GM18951 (cell line): ENCODE results near the gene KIAA0586.
A peak's percentile ranks its signal among the peaks of the same experiment; 100 is the strongest.

ENCODE experiments used
- POLR2A ChIP-seq: IDR thresholded peaks from 4 replicates; pipeline ENCODE4 v1.6.1; 2011; ENCODE audit warnings: mild to moderate bottlenecking; ENCODE audit not compliant: insufficient read length, insufficient read depth; ENCODE audit errors: extremely low read depth
- in situ Hi-C: fragments of 300-500 bp; cut with MboI; formaldehyde crosslinking; loops from one replicate; pipeline ENCODE4 v1.12.0; 2022; ENCODE audit warnings: low sequenced_read_pairs, mixed read lengths, inconsistent platforms; ENCODE audit not compliant: unreplicated experiment

The KIAA0586 gene

DNA sequence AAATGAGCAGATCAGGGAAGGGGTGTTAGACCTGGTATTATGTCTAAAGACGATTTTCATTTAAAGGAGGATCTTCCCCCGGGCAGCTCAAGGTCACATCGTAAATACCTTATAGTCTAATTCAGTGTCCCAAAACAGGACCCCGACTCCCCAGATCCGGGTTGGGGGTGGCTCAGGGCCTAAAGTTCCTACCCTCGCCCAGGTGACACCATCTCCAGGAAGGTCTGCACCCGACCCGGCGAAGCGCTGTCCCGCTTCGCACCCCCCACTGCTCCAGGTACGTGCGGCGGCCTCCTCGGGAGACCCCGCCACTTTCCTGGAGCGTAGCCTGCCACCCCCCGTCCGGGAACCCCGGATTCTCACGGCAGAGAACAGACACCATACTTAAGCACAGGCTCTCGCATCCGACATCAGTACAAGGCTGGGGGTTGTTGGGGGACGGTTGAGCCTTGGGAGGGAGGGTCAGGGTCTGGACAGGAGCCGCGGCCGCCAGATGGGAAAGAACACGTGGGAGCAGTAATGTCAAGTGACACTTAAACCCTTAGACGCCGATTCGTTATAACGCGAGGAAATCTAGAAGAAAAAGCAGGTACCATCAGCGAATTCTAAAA is 744 bp upstream of the KIAA0586 start:
- TF ChIP-seq POLR2A, result peak; percentile 56
- in situ Hi-C loops, result no loop called here

DNA sequence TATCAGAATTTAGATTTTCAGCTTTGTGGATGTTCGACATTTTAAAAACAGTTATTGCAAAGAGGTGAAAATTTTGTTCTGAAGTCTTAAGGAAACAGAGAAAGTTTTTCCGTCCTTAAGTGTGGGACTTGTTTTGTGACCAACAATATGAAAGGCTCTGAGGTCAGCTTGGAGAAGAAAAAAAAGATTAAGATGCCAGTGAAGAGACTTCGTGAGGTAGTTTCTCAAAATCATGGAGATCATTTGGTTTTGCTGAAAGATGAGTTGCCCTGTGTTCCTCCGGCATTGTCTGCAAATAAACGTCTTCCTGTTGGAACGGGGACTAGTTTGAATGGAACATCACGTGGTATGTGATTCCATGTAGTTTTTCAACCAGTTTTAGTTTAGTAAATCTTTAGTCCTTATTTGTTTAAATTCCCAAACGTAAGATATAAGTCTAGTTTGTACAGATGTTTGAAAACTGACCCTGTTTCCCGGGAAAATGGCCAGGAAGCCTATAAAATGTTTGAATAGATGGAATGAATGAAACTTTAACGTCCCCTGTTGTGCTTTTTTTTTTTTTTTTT is 682 bp downstream of the KIAA0586 start:
- TF ChIP-seq POLR2A, result no peak
- in situ Hi-C loops, result no loop called here

DNA sequence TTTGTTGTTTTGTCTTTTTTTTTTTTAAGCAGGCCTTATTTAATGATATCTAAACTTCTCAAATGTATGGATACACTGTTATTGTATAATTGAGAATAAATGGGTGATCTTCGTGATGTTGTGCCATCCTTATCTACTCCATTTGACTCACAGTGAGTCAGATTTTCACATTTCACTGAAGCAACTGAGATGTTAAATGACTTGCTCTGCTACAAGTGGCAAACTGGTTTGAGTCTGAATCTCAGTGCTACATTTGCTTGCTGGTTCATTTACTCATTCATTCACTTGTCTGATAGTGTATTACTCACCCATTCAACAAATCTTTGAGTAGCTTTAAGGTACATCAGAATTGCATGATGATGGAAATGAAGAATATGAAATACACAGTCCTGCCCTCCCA is 2.6 kb downstream of the KIAA0586 start:
- no peak for TF ChIP-seq POLR2A
- in situ Hi-C loops, result no loop called here

DNA sequence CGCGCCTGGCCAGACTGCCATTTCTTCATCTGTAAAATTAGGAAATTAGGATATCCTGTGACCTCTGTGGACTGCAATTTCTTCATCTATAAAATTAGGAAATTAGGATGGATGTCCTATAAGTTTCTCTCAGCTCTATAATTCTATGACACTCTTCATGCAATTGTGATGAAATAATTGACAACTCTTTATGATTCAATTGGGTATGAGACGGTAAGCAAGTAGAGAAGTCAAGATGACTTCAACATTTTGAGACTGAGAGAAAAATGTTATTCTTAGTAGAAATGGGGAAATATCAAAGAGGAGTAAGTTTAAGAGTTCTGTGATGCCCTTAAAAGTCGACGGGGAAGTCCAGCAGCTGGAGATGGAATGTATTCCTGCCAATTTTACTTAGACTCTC is 12.0 kb downstream of the KIAA0586 start:
- TF ChIP-seq POLR2A, result no peak
- in situ Hi-C loops, result no loop called here

DNA sequence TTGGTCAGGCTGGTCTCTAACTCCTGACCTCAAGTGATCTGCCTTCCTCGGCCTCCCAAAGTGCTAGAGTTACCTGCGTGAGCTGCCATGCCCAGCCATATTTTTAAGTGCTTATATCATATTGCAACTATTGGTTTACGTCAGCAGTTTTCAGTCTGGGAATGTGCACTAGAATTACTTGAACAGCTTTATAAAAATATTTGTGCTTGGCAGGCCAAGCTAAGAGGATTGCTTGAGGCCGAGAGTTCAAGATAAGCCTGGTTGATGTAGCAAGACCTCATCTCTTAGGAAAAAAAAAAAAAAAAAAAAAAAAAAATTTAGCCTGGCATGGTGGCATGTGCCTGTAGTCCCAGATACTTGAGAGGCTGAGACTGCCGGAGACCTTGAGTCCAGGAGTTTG is 17.1 kb downstream of the KIAA0586 start:
- in situ Hi-C loops, result no loop called here
- TF ChIP-seq POLR2A, result no peak

DNA sequence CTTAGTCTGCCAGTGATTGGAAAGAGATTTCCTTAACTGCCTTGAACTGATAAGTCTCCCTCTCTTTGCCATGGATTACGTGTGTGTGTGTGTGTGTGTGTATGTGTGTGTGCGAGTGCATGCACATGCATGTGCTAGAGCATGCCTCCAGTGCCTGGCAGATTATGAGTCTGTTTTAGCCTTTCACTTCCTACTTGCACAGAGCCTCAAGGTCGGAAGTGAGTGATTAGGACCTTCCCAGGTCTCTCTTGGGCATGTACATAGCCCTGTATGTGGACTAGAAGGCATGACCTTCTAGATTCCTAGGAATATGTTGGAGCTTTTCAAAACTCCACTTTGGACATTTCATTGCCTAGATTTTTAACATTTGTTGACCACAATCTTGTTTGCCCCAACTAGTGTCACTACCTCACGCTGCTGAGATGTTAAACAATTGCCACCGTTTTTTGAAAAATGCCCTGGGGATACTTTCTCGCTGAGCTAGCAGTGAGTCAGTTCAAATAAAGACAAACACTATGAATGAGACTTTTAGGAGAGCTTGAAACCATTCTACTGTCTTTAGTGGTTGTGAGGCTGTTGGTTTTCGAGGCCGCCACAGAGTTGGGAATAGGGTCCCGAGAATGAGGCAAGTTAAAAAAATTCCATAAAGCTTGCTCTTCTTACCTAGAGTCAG is 28.2 kb downstream of the KIAA0586 start:
- in situ Hi-C loops, result no loop called here
- no peak for TF ChIP-seq POLR2A

DNA sequence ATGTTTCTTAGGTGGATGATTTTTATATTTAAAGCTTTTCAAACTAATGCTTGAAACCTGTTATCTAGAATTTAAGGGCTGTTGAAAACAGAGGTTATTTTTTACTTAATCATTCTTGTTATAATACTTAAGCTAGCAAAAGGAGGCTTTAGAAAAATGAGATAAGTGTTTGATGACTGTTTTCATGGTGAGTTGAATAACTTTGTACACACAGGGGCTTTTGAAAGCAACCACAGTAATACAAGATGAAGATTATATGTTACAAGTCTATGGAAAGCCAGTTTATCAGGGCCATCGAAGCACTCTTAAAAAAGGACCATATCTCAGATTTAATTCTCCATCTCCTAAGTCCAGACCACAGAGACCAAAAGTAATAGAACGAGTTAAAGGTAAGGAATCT is 33.3 kb downstream of the KIAA0586 start:
- in situ Hi-C loops, result no loop called here
- no peak for TF ChIP-seq POLR2A

DNA sequence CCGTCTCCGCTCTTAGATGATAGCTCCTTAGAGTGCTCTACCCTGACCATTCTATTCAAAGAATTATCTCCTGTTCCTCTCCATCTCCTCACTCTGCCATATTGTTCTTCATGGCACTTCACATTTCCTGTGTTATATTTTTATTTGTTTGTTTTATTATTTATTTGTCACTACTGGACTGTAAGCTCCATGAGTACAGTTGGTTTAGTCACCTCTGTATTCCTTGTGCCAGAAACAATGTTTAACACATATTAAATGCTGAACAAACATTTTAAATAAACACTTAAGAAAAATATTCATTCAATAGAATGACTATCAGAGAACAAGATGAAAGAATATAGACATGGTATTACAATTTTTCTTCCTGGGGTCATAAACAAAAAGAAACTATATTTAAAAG is 35.6 kb downstream of the KIAA0586 start:
- in situ Hi-C loops, result no loop called here
- TF ChIP-seq POLR2A, result no peak

DNA sequence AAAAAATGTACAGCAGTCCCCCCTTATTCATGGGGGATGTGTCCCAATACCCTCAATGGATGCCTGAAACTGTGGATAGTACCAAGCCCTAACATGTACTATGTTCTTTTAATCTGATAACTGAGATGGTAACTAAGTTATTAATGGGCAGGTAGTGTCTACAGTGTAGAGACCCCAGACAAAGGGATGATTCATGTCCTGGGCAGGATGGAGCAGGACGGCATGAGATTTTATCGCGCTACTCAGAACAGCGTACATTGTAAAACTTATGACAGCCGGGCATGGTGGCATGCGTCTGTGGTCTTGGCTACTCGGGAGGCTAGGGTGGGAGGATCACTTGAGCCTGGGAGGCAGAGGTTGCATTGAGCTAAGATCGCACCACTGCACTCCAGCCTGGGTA is 37.1 kb downstream of the KIAA0586 start:
- in situ Hi-C loops, result no loop called here
- TF ChIP-seq POLR2A, result no peak

DNA sequence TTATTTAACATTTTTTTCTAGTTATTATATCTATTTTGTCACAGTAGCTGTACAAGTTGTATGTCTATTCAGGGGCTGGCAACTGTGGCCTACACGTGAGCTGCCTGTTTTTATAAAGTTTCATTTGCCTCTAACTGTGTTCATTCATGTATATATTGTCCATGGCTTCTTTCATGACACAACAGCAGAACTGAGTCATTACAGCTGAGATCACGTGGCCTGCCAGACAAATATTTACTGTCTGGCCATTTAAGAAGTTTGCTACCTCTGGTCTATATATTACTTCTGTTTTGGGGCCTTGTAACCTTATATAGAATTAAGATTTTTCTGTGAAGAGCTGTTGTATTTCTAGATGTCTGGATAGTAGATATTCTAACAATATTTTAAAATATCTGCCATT is 37.9 kb downstream of the KIAA0586 start:
- no peak for TF ChIP-seq POLR2A
- in situ Hi-C loops, result no loop called here

DNA sequence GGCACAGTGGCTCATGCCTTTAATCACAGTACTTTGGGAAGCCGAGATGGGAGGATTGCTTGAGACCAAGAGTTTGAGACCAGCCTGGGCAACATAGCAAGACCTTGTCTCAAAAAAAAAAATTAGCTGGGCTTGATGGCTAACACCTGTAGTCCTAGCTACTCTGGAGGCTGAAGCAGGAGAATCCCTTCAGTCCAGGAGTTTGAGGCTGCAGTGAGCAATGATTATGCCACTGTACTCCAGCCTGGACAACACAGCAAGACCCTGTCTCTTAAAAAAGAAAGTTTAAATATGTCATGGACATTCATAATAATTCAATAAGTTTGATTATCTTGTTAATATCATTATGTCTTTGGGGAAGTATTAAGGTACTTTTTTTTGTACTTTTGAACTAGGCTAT is 38.9 kb downstream of the KIAA0586 start:
- in situ Hi-C loops, result no loop called here
- TF ChIP-seq POLR2A, result no peak

DNA sequence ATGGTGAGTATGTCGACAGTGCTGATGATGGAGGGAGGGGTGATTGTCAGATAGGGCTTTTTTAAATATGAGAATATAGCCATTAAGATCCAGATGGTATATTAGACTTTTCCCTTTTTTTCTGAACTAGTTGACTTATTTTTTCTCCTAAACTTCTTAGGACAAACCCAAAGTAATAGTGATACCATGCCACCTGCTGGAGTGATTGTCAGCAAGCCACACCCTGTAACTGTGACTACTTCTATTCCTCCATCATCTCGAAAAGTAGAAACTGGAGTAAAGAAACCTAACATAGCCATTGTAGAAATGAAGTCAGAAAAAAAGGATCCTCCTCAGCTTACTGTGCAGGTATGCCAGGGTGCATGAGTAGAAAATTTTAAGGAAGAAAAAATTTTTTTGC is 40.1 kb downstream of the KIAA0586 start:
- no peak for TF ChIP-seq POLR2A
- in situ Hi-C loops, result no loop called here

DNA sequence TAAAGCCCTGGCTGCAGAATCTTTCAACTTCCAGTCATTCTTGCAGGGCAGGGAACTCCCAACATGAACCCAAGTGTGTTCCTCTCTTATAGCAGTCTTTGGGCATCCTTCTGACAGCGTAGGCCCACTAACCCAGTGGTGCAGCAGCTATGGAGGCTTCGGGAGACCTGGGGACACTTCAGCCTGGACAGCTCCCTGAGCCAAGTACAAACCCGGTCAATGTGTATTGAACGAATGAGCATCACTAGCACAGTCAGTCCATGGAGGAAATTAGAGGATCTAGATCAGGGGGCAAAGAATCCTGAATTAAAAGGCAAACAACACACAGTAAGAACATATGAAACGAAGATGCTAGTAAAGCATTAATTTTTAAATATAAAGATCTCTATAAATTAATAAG is 41.8 kb downstream of the KIAA0586 start:
- in situ Hi-C loops, result no loop called here
- no peak for TF ChIP-seq POLR2A

DNA sequence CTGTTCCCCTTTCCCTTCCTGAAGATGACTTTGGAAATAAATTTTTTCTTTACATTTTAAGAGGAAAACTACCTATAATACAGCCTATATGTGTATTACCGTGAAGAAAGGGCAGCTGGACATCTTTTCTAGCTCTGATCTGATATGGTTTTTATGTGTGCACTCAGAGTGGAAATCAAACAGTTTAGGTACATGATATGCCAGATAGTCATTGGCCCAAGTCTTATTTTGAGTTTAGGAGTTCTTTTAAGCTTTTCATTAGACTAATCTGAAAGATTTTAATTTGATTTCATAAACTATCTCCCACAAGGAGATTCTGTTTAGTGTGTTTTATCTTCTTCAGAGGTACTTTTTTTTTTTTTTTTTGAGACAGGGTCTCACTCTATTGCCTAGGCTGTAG is 48.8 kb downstream of the KIAA0586 start:
- in situ Hi-C loops, result loop anchor here (25.0 kb wide), 1 partner anchor 961 kb away; no protein-coding TSS in a partner anchor
- TF ChIP-seq POLR2A, result no peak

DNA sequence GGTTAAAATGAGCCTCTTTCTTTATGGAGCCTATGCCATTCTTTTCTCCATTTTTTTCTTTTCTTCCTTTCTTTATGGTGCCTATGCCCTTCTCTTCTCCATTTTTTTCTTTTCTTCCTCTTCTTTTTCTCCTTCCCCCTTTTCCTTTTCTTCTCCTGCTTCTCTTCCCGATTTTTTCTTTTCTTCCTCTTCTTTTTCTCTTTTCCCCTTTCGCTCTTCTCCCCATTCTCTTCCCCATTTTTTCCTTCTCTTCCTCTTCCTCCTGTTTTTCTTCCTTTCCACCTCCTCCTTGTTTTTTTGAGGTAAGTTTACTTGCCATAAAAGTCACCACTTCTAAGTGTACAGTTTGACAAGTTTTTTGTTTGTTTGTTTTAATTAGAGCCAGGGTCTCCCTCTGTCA is 50.1 kb downstream of the KIAA0586 start:
- TF ChIP-seq POLR2A, result no peak
- in situ Hi-C loops, result loop anchor here (25.0 kb wide), 1 partner anchor 960 kb away; no protein-coding TSS in a partner anchor

DNA sequence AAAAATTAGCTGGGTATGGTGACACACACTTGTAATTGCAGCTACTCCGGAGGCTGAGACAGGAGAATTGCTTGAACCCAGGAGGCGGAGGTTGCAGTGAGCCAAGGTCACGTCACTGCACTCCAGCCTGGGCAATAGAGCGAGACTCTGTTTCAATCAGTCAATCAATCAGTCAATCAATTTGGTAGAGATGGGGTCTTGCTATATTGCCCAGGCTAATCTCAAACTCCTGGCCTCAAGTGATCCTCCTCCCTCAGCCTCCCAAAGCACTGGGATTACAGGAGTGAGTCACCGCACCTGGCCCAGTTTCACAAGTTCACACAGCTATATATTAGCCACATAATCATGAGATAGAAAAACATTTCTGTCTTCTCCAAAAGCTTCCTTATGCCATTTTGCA is 50.8 kb downstream of the KIAA0586 start:
- in situ Hi-C loops, result loop anchor here (25.0 kb wide), 1 partner anchor 959 kb away; no protein-coding TSS in a partner anchor
